Cerebellar cortex (tissue), 1 donor: ENCODE results near the gene MLST8.
"Not testable (repeated sequence)": the region's sequence is repeated elsewhere in the genome, so short reads cannot be mapped to it uniquely, and the experiment has no call there.

ENCODE experiments used
- DNase-seq: peaks from one replicate; pipeline ENCODE4 v3.0.0-alpha.2; 2015; ENCODE audit warnings: low spot score

Gene MLST8

DNA sequence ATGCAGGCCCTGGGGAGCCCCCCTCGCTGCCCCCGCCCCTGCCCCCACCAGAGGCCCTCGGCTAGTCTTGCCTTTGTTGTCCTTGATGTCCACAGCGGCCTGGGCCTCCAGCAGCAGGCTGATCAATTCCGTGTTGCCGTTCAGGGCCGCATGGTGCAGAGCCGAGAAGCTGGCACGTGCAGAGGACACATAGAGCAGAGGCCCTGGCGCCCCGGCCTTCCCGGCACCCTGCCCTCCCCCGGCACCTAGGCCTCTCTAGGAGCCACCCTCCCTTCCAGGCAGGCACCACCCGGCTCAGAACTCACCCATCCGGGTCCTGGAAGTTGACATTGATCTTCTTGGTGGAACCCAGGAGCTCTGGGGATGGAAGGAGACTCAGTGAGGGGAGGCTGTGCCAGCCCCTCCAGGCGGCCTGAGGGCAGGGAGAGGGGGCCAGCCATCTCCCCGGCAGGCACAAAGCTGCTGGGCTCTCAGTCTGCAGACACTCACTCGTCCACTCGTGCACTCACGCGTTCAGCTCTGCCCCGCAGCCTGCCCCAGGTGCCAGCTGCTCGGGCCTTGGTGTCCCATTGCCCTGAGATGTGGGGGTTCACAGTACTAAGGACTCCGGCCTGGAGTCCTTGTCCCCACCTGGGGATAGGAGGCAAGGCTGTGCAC is 15.1 kb upstream of the MLST8 start:
- DNase-seq = no peak

DNA sequence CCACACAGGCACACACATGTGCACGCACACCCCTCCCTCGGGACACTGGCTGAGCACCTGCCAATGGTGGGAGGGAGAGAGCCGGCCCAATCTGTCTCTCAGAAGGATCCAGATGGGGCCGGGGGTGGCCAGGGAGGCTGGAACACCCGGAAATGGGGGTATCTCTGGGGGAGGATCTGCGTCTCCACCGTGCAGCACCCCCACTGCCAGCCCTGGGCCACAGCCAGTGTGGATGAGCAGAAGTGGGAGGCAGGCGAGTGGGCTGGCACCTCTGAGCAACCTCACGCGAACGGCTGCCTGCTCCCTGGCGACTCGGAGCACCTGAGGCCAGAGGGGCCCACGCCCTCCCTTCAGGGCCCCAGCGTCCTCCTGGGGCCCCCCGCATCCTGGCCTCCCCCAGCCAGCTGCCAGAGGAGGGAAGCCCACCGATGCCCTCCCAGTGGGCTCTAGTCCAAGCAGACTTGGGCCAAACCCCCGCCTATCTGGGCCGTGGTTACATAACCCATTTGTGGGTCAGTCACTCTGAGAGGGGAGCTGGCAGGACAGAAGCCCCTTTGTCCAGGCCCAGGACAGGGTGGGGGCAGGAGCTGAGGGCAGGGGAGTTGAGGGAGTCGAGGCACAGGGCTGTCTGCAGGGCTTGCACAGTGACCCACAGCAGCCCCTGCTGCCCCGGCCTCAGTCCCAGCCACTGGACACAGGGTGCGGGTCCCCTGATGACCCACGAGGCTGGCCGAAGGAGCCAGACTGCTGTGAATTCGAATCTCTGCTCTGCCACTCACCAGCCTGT is 14.4 kb upstream of the MLST8 start:
- DNase-seq = no peak

DNA sequence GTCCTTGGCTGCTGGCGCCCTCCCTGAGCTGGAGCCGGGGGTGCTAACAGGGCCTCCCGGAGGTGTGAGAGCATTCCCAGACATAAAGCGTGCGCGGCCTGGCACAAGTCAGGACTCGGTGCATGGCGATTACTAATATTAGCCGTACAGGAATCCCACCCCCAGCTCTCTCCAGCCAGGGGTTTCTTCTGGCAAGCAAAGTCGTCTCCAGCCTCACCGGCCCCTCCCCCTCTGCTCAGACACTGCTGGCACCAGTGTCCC is 13.9 kb upstream of the MLST8 start:
- no peak for DNase-seq

- no peak for DNase-seq
Measured at GRCh38 chr16:2194166-2194834, 11.0 kb upstream of the MLST8 start.

- DNase-seq = peak; percentile 88
Measured at GRCh38 chr16:2194852-2195321, 10.4 kb upstream of the MLST8 start.

DNA sequence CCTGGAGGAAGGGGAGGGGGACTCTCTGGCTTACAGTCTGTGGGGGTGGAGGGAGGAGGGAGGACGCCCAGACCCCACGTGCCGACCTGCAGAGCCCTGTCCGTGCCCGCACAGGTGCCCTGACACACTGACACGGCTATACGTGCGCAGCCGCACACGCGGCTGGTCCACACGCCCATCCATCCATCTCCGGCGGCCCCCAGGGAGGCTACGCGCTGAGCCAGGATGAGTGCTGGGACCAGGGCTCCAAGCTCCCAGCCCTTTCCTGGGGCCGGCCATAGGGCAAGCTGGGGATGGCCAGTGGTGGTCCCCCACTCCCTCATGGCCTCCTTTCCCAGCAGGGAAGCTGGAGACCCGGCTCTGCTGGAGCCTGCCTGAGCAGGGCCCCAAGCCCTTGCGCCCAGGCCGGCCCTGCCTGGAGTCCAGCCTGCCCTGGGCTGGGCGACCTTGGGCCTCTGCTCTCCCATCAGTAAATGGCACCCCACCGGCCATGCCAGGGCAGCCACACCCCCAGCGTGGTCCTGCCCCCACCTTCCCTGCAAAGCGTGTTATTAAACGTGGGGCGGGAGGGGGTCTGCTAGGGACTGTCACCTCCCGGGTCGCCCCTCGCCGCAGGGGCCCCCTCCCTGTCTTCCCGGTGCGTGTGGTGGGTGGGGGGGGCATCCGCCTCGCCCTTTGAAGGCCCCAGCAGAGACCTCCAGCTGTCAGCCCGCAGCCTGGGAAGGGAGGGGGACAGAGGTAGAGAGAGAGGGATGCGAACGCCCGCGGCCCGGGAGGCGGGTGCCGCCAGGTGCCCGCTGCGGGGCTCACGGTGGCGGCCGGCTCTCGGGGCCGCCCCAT is 9.7 kb upstream of the MLST8 start:
- DNase-seq = no peak

- DNase-seq = no peak
Measured at GRCh38 chr16:2196162-2196980, 8.9 kb upstream of the MLST8 start, which contains the start of gene CASKIN1. TSS of gene CASKIN1 (minus strand) at chr16:2196605. CDS start at chr16:2196432, 173 bp downstream.

- no peak for DNase-seq
Measured at GRCh38 chr16:2196981-2197511, 8.2 kb upstream of the MLST8 start.

DNA sequence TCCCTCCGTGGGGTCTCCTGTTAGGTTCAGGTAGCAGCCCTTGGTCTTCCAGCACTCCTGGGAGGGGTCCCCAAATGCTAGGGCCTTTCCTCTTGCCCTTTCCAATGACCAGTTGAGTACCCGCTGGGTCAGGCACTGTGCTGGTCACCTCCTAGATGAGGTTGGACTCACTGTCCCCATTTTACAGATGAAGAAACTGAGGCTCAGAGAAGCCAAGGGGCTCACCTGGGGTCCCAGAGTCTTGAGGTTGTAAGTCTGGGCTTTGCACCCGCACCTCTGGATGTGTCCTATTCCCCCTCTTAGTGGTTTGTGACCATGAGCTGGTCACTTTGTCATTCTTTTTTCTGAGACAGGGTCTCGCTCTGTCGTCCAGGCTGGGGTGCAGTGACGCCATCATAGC is 7.5 kb upstream of the MLST8 start:
- DNase-seq = no peak

- no peak for DNase-seq
Measured at GRCh38 chr16:2198283-2198682, 7.0 kb upstream of the MLST8 start.

GRCh38 chr16:2199095-2199494 is 6.2 kb upstream of the MLST8 start:
- DNase-seq = no peak

GRCh38 chr16:2199621-2200139 is 5.6 kb upstream of the MLST8 start:
- DNase-seq = no peak

DNA sequence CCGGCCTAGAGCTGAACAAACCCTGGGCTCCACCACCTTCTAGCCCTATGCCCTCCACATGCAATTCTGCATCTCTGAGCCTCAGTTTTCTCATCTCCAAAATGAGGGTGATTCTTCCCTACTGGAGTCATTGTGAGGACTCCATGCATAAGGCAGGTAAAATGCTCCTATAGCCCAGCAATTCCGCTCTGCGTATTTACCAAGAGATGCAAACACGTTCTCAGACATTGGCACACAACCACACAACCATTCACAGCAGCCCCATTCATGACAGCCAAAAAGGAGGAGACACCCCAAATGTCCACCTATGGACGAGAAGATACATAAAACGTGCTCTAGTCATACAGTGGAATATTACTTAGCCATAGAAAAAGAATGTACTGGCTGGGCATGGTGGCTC is 4.9 kb upstream of the MLST8 start:
- DNase-seq = no peak

DNA sequence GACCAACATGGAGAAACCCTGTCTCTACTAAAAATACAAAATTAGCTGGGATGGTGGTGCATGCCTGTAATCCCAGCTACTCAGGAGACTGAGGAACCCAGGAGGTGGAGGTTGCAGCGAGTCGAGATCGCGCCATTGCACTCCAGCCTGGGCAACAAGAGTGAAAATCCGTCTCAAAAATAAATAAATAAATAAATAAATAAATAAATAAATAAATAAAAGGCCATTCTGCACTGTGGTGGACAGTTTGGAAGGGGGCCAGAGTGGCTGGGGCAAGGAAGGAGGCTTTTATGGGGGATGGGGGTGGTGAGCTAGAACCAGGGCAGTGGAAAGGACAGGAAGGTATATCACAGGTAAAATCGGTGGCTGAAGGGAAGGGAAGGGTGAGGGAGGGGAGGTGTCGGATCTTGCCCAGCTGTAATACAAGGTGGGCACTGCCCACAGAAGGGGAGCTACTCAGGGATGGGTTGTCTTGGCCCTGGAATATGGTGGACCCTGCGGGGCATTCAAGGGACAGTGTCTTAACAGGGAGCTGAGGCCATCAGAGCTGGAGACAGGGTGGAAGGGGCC is 2.0 kb upstream of the MLST8 start:
- not testable (repeated sequence) for DNase-seq

- no peak for DNase-seq
Measured at GRCh38 chr16:2204416-2205103, 694 bp upstream of the MLST8 start.

DNA sequence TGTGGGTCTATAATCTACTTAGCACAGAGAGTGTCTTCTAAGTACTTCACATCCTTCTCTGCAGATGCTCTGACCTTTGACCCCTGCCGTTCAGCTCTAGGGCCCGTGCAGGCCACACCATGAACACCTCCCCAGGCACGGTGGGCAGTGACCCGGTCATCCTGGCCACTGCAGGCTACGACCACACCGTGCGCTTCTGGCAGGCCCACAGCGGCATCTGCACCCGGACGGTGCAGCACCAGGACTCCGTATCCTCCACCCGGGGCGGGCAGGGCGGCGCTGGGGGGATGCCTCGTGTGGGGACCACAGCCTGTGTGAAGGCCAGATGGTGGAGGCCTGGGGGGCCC is 686 bp downstream of the MLST8 start:
- no peak for DNase-seq

DNA sequence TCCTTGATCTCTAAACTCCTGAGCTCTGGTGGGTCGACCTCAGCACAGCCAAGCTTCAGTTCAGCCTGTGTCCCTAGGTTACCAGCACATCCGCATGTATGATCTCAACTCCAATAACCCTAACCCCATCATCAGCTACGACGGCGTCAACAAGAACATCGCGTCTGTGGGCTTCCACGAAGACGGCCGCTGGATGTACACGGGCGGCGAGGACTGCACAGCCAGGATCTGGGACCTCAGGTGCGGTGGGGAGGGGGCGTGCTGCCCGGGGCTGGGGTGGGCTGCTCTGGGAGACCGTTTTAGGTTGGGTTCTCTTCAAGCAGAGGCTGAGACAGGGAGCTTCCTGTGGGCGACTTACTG is 1.1 kb downstream of the MLST8 start:
- no peak for DNase-seq

DNA sequence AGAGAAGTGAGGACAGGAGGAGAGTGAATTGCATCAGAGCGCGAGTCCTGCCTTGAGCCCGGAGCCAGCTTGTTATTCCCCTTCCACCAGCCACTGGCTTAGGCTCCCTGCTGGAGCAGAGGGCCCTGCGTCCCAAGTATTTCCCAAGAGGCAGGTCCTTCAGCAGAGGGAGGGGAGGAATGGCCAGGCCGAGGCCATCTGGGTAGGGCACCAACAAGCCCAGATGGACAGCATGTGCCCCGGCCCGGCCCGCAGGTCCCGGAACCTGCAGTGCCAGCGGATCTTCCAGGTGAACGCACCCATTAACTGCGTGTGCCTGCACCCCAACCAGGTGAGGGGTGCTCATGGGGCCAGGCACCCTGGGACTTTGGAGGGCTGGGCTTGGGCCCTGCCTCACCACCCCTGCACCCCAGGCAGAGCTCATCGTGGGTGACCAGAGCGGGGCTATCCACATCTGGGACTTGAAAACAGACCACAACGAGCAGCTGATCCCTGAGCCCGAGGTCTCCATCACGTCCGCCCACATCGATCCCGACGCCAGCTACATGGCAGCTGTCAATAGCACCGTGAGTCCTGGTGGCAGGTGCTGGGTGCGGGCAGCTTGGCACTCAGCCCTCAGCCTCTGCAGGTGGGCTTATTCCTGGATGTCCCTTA is 1.7 kb downstream of the MLST8 start:
- DNase-seq = no peak

DNA sequence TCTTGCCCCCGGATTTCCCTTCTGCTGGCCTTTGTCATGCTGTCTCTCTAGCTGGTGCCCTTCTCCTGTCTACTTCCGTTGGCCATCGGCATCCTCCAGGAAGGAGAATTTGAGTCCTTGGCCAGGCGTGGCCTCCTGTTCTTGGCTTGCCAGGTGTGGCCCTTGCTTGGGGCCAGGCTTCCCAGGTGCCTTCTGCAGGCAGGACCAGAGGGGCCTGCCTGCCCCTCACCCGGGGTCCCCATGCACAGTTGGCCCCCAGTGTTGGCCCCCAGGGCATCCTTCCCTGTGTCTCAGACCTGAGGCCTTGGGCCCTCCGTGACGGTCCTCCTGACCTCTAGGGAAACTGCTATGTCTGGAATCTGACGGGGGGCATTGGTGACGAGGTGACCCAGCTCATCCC is 2.6 kb downstream of the MLST8 start:
- no peak for DNase-seq

- no peak for DNase-seq
Measured at GRCh38 chr16:2208308-2208707, 3.1 kb downstream of the MLST8 start.
